Activated gamma-delta T cell treated with anti-CD3 and anti-CD28 coated beads, Interleukin-2, amount 50 U/mL, for 16 hours (primary cell): ENCODE measurements around the gene RBMS3.
A peak's percentile ranks its signal among the peaks of the same experiment; 100 is the strongest.

Source experiments
- DNase-seq: peaks from one replicate; pipeline ENCODE4 v3.0.0-alpha.2; 2020; ENCODE audit warnings: low read depth

The RBMS3 gene

GRCh38 chr3:29949940-29950616 is 669.2 kb downstream of the RBMS3 start:
- DNase-seq = no peak

GRCh38 chr3:29952431-29952830 is 671.6 kb downstream of the RBMS3 start:
- DNase-seq = no peak

DNA sequence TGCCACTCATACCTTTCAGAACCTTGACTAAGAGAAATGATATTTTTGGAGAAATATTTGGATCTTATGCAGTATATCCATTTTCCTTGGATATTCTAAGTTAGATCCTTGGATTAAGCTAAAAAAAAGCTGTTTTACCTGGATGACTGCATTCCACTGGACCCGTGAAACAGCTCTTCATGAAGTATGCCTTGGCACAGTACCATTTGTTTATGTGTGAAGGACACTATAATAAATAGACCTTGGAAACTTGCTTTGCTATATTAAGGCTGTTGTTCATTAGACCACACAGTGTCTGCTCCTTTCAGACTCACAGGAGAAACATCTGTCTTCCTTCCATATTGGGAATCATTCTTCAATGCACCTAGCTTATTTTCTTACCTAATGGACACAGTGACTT is 674.5 kb downstream of the RBMS3 start:
- DNase-seq = no peak

GRCh38 chr3:29958816-29959215 is 677.9 kb downstream of the RBMS3 start:
- DNase-seq = no peak

DNA sequence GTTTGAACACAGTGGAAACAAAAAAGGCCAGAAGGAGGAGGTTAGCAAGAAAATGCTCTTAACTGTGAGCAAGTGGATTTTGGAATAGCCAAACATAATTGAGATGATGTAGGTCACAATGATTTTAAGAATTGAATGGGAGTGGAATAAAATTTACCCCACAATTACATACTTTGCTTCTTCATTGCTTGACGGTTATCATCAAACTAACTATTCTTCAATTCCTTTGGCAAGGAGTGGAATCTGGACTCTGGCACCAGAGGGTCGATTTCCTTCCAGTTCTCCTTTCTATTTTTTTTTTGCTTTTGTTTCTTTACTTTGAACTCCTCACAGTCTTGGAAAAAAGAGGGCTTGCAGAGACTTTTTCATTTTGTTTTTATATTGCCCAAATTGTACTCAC is 691.0 kb downstream of the RBMS3 start:
- no peak for DNase-seq

DNA sequence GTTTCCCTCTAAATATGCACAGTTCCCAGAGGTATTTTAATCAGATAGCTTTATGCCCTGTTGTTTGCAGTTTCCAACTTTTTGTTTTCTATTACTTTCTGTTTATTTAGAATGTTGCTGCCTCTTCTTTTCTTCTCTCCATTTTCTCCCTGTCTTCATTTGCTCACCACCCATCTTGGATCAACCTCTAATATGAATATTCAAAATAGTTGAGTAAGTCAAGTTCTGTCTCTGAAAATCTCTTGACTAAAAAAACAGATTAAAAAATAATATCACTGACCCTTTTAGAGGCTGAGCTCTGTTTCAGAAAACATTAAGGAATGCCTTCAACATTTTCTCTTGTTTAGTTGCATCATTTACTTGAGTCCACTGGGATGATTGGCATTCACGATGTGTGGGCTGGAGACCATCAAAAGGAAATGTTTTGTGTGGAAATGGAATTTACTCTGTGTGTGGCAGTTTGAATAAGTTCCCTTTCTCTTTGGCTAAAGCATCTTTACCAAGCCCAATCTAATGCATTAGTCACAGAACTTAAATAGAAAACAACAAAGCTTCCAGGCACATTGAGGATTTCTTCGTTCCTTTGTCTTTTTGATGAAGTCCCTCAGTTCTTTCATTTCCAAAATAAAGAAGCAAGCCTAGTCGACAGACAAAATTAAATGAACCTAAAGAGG is 691.6 kb downstream of the RBMS3 start:
- DNase-seq = no peak

- DNase-seq = no peak
Observed at GRCh38 chr3:29973763-29974162, 692.9 kb downstream of the RBMS3 start.

GRCh38 chr3:29976871-29977270 is 696.0 kb downstream of the RBMS3 start:
- no peak for DNase-seq

GRCh38 chr3:29977360-29977759 is 696.5 kb downstream of the RBMS3 start:
- no peak for DNase-seq

GRCh38 chr3:29978036-29978435 is 697.2 kb downstream of the RBMS3 start:
- DNase-seq = no peak

DNA sequence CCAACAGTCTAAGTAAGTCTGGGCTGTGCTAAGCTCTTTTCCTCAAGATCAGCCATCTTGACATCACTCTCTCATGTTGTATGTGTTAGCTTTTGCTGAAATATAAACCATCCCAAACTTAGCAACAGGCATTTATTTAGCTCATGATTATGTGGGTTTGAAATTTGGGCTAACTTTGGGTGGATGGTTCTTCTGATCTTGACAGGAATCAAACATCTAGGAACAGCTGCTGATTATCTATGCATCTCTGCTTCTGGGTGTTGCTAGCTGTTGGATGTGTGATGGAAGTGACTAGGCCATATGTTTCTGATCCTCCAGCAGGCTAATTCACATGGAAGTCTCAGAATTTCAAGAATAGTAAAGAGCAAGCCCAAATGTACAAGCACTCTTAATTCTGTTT is 710.3 kb downstream of the RBMS3 start:
- no peak for DNase-seq

DNA sequence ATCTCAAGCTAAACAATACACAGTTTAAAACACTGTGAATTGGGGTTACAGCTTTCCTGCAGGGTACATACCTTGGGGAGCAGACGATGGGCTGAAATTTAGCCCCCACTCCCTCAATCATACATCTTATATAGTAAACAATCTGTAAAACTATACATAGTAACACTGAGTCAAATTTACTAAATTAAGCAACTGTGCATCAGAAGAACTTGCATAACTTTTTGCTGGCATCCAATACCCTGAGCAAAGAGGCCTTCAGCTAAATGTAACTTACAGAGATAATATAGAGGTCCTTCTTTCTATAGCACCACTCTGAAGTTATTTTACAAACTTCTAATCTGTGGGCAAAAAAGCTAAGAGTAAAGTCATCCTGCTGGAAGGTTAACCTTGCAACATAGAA is 721.9 kb downstream of the RBMS3 start:
- no peak for DNase-seq

DNA sequence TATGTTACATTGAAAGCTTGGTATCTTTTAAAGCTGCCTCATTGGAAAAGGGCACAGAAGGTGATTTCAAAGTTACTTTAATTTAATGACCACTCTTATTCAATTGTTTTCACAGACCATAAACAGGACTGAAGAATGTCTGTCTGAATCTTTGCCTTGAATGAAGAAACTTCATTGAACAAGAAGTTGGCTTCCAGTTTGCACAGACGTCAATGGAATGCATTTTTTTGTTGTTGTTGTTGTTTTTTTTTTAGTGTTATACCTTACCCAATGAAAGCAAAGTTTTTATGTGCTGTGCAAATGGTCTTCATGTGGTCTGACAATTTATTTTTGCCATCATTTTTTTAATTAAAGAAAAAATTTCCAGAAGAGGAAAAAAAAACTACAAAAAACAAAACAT is 722.9 kb downstream of the RBMS3 start:
- DNase-seq = no peak

DNA sequence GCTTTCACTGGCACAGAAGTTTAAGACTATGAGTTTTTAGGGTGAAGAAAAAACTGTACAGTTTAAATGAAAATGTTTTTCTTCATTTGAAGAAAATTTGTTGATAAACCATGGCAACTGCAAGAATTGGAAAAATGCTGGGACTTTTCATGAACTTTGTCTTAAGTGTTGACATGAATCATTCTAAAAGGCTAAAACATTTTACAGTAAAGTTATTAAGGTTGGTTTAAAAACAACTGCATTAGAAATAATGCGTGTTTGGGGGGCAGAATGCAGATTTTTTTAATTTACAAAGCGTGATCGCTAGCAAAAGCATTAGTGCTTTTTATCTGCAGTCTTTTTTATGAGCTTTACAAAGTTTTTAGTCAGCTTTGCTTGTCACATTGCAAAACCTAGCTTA is 723.6 kb downstream of the RBMS3 start:
- DNase-seq = no peak

- no peak for DNase-seq
Observed at GRCh38 chr3:30006111-30006510, 725.2 kb downstream of the RBMS3 start.

DNA sequence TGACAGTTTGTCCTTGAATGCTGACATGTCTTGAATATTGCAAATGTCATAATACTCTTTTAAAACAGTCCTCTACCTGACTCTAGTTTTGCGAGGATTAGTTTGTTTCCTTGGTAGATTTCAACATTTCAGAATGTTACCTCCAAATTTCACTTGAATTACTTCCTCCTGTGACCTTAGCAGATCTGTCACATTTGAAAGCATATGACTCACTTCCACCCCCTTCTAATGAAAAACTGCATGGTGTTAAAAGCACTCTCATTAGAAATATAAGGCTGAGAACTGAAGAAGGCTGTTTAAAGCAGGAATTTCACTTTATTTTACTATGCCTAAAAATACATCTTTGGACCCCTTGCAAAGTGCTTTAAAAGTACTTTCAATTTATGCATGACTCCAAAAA is 726.8 kb downstream of the RBMS3 start:
- no peak for DNase-seq

DNA sequence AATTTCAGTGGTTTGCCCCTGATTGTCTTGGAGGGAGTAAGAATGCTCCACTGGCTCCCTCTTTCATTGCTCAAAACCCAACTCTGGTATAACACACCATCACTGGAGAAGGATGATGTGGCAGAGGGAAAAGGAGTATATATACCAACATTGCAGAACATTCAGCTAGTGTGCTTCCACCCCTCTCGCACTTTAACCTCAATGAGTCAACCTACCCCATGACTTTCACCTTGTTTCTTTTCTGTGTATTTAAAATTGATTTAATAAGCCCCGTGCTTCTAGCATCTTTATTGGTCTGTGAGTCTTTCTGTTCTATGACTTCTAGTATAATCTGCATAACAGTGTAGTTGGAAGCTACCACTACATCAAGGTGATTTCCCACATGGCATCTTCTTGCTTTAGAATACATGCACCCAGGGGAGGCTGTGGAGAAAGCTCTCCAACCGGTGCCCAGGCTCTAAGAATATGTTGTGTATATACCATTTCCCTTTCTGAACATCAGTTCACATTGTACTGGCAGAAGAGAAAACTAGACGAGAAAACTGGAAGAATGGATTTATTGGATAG is 730.4 kb downstream of the RBMS3 start:
- DNase-seq = no peak

DNA sequence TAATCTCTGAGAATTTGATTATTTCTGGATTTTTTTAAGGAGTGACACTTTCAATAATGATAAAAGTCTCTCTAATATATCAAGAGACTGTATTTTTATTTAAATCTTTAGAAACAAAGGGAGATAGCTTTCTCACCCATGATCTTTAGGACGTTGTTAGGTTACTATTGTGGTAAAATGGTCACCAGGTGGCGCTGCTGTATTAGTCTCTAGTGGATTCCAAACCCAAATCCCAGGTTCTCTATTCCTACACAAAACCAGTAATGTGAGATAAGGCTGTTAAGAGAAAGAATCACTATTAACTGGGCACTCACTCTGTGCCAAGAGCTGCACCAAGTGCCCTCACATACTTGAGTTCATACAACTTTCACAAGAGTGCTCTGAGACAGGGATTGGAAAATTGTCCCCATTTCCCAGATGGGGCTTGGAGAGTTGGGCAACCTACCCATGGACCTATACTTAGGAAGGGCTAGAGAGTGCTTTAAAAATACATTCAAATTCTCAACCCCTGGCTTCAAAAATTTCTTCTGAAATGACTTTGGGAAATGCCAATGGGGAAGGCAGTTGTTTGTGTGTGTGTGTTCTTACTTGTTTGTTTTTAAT is 732.2 kb downstream of the RBMS3 start:
- peak; percentile 16 for DNase-seq

DNA sequence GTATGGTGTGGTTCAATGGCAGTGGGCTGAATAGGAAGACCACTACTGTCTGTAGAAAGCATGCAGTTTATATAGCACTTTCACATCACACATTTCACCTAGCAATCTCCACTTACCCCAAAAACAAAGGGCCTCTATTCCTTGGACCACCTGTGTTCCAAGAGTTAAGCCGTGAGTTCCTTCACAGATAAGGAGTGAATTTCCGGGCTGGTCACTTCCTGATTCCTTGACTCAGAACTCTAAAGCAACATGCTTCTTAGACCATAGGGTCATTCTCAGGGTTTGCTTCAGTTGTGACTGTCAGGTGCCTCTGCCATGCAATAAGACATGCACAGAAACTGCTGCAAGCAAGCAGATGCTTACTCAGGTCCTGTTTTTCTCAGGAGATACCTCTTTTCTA is 737.0 kb downstream of the RBMS3 start:
- DNase-seq = no peak

GRCh38 chr3:30020380-30020779 is 739.5 kb downstream of the RBMS3 start:
- no peak for DNase-seq

DNA sequence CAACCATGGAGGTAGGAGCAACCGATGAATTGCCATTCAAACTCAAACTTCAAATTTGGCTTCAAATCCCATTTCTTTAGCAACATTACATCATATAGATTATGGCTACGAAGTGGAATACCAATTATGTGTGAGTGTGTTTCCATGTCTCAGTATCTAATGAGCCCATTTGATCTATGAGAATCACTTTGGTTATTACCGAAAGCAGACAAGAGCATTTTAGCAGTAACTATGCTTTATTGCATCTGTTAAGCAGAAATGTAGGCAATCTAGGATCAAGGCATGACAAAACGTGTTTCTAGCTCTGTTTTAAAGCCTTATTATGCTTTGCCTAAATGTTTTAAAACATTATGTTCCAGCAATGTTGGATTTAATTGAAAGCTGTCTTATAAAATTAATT is 743.6 kb downstream of the RBMS3 start:
- no peak for DNase-seq

GRCh38 chr3:30026851-30027250 is 746.0 kb downstream of the RBMS3 start:
- no peak for DNase-seq

- DNase-seq = no peak
Observed at GRCh38 chr3:30034246-30034991, 753.5 kb downstream of the RBMS3 start.
